Measurements from ENCODE around the gene ECI2.

The ECI2 gene

DNA sequence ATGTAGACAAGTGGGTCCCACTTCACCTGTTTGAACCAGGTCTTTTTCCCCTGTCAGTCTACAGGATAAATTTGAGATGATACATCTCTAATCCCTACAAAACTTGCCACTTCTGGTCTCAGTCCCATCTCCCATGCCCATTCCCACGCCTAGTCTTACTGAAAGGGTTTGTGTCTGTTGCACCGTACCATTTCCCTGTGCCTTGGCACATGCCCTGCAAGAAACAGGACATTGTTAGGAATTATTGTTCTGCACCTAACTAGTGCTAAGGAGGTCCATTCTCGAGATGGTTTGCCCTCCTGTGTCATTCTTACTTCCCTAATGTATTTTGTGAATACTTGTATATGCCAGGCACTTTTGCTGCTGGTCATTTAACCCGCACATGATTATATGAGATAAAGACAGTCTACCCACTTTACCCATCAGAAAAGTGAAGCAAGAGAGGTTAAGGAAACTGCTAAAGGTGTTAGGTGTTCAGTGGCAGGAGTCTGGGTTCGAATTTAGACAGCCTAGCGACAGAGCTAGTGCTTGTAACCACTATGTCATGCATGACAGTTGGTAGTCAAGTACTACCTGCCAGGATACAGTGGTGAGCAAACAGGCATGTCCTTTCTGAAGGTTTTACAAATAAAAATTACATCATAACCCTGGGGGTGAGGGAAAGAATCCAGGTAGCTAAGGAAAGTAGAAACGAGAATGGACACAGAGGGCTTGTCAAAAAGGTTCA lies 69.2 kb downstream of the ECI2 start:
- TF ChIP-seq, protein P1, sequence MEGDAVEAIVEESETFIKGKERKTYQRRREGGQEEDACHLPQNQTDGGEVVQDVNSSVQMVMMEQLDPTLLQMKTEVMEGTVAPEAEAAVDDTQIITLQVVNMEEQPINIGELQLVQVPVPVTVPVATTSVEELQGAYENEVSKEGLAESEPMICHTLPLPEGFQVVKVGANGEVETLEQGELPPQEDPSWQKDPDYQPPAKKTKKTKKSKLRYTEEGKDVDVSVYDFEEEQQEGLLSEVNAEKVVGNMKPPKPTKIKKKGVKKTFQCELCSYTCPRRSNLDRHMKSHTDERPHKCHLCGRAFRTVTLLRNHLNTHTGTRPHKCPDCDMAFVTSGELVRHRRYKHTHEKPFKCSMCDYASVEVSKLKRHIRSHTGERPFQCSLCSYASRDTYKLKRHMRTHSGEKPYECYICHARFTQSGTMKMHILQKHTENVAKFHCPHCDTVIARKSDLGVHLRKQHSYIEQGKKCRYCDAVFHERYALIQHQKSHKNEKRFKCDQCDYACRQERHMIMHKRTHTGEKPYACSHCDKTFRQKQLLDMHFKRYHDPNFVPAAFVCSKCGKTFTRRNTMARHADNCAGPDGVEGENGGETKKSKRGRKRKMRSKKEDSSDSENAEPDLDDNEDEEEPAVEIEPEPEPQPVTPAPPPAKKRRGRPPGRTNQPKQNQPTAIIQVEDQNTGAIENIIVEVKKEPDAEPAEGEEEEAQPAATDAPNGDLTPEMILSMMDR (IDR thresholded peaks at IDR 0.05; ENCODE audit: low read depth, low read length), result no peak
- in situ Hi-C loops (cut with HindIII; ENCODE audit: low sequenced_read_pairs), result no loop called here
- H3K4me3 ChIP-seq (ENCODE audit: low read depth, low read length), result no peak overlapping the region
- no peak for DNase-seq (ENCODE audit: low read depth, low spot score)
